ENCODE data around the gene FSTL4.
"Not testable (repeated sequence)": the region's sequence is repeated elsewhere in the genome, so short reads cannot be mapped to it uniquely, and the experiment has no call there.

Gene FSTL4

GRCh38 chr5:133226186-133226585 lies 386.2 kb downstream of the FSTL4 start:
- DNase-seq (ENCODE audit: low read depth in 2 of 2) = no peak

GRCh38 chr5:133225671-133226152 lies 386.6 kb downstream of the FSTL4 start:
- no peak for DNase-seq (ENCODE audit: low read depth in 2 of 2)

- no peak for DNase-seq (ENCODE audit: low read depth in 2 of 2)
These were observed 389.4 kb downstream of the FSTL4 start for GRCh38 chr5:133222979-133223378.

GRCh38 chr5:133222521-133222920 lies 389.8 kb downstream of the FSTL4 start:
- no peak for DNase-seq (ENCODE audit: low read depth in 2 of 2)

- DNase-seq (ENCODE audit: low read depth in 2 of 2) = no peak
These were observed 390.3 kb downstream of the FSTL4 start for GRCh38 chr5:133222040-133222439.

- DNase-seq (ENCODE audit: low read depth in 2 of 2) = no peak
These were observed 391.3 kb downstream of the FSTL4 start for GRCh38 chr5:133220851-133221674.

DNA sequence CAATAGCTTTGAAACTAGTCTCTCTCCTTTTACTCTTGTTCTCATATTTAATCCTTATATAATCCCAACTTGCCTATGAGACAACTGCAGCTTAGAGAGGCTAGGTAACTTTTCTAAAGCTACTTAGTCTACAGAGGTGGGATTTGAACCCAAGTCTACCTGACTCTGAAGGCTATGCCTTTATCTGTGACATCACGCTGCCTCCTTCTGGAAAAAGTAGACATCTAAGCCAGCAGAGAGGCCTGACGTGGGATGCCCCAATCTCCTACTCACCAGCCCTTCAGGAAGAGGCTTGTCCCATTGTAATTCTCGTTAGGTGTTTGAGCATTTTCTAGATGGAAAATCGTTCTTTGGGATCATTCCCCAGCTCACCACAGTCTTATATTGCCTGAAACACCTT lies 393.0 kb downstream of the FSTL4 start:
- no peak for DNase-seq (ENCODE audit: low read depth in 2 of 2)

DNA sequence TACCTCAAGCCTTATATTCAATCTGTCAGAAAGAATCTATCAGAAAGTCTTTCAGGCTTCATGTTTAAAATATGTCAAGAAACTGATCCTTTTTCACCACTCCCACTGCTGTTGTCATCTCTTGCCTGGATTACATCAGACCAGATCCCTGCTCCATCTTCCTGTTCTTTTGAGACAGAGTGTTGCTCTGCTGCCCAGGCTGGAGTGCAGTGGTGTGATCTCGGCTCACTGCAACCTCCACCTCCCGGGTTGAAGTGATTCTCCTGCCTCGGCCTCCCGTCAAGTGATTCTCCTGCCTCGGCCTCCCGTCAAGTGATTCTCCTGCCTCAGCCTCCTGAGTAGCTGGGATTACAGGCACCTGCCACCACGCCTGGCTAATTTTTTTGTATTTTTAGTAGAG lies 396.2 kb downstream of the FSTL4 start:
- DNase-seq (ENCODE audit: low read depth in 2 of 2) = not testable (repeated sequence)

- no peak for DNase-seq (ENCODE audit: low read depth in 2 of 2)
These were observed 398.1 kb downstream of the FSTL4 start for GRCh38 chr5:133214153-133214820.

GRCh38 chr5:133205649-133206048 lies 406.7 kb downstream of the FSTL4 start:
- no peak for DNase-seq (ENCODE audit: low read depth in 2 of 2)

DNA sequence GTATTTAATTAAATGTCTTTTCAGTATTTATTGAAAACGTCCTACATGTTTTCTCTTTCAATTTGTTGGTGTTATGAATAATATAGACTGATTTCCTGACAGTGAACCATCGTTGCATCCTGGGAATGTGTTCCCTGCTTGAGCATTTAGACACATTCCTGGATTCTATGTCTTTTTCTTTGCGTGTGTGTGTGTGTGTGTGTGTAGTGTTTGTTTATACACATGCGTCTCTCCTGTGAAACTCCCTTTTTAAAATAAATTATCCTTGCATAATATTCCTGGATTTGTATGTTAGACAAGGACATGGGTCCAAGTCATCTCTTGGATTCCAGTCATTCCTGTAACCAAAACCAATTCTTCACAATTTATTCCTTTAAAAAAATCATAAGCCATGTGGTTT lies 407.1 kb downstream of the FSTL4 start:
- no peak for DNase-seq (ENCODE audit: low read depth in 2 of 2)

- no peak for DNase-seq (ENCODE audit: low read depth in 2 of 2)
These were observed 408.7 kb downstream of the FSTL4 start for GRCh38 chr5:133203317-133204305.

DNA sequence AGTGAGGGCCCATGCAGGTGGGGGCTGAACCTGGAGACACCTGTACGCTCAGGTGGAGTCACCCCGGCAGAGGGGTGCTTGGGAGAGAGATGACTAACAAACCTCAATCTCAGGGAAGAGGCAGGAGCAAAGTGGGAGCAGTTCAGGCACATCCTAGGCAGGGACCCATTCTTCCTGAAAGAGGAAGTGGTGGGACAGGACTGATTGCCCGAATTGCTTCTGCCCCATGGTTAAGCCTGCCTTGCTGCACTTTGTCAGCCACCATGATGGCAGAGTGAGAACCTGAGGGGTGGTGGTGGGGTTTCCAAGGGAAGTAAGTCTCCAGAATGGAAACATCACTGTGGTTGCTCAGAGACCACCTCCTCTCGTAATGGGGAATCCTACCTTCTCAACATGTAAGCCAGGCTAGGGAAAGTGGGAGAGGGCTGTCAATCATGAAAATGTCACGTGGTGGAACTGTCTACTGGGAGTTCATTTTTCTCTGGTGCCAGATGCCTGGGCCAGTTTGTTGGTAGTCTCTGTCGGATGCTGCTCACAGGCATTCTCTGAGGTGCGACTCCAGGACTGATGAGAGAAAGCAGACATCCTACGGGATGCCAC lies 410.2 kb downstream of the FSTL4 start:
- DNase-seq (ENCODE audit: low read depth in 2 of 2) = no peak

GRCh38 chr5:133201310-133201709 lies 411.0 kb downstream of the FSTL4 start:
- DNase-seq (ENCODE audit: low read depth in 2 of 2) = no peak

- no peak for DNase-seq (ENCODE audit: low read depth in 2 of 2)
These were observed 412.1 kb downstream of the FSTL4 start for GRCh38 chr5:133200256-133200655.

DNA sequence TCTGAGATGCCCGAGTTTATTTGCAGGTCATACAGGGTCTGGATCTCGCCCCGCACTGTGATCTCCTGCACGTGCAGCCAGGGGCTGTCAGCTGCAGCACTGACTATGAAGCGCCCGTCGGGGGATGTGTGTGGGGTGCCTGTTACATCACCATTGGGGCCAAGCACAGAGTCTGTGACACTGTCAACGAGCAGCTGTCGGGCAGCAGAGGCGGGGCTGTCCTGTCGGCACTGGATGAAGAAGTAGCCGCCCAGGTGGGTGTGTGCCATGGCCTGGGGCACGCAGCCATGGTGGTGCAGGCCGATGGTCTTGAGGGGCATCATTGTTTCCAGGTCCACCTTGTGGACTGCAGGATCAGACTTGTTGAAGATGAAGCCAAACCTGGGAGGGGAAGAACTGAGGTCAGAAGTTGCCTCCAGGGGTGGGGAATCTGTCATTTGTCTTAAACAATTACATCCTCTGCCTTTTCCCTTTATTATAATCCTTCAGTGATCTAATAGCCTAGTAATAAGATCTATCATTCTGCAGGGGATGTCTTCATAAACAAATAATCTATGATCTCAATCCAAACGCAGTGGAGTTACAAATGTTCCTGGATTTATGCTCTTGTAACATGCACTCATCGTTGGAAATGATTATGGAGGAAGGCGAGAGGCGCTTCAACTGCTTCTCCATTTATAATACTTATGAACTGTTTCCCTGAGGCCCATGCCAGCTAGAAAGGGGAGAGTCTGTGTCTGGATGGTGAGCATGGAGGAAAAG lies 412.7 kb downstream of the FSTL4 start:
- DNase-seq (ENCODE audit: low read depth in 2 of 2) = no peak

DNA sequence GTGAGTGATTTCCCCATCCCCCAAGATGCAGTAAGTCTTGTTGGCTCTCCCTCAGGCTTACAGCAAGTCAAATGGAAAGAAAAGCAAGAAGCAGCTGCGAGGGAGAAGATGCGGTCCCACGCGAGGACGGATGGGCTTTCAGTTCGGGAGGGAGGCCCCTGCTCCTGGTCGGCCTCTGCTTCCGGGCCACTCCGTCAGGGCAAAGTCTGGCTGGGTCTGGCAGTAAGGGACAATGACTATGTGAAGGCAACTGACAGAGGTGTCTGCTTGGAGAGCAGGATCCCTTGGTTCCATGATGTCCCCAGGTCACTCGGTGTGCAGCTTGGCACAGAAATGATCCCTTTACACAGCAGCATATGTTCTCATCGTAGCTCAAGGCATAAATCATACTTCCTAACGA lies 413.8 kb downstream of the FSTL4 start:
- DNase-seq (ENCODE audit: low read depth in 2 of 2) = no peak

DNA sequence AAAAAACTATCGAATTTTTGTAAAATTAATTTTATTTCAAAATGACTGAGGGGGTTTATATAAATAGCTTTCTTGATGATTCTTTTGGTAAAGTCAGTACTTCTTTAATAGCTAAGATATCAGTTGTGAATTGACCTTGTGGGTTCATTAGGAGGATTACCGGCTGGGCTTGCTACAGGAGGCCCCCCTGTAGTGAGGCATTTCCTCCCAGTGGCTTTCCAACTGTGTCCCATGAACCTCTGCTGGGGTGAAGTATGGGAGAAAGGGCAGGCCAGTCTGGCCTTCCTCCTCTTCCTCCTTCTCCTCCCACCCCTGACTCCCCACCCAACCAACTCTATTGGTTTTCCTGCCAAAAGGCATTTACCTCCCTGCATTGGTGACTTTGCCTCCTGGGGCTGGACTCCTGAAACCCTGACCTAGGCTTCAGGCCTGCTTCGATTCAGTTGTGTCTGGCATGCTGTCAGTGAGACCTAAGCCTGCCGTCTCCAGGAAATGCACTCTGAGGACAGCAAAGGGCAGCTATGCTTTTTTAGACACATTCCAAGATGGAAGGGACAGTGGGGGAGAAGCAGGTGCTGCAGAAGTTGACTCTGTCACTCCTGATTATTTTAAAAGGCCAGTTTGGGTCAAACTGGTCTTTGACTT lies 415.8 kb downstream of the FSTL4 start:
- no peak for DNase-seq (ENCODE audit: low read depth in 2 of 2)

DNA sequence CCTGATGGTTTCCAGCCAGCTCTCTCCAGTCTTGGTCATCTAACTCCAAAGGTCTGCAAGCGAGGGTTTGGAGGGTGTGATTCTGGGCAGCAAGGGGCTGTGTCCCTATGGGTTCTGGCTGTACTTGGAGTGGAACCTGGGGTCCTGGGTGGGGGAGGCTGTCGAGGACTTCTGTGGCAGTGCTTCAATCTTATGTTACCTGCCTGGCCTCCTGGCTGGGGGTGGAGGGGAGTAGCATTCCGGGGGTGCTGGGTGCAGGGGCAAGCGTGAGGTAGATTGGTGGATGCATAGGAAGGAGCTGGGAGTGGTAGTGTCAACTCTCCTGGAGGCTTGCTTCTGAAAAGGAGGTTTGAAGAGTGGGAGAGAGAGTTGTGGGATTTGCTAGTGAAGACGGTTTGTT lies 417.1 kb downstream of the FSTL4 start:
- no peak for DNase-seq (ENCODE audit: low read depth in 2 of 2)

DNA sequence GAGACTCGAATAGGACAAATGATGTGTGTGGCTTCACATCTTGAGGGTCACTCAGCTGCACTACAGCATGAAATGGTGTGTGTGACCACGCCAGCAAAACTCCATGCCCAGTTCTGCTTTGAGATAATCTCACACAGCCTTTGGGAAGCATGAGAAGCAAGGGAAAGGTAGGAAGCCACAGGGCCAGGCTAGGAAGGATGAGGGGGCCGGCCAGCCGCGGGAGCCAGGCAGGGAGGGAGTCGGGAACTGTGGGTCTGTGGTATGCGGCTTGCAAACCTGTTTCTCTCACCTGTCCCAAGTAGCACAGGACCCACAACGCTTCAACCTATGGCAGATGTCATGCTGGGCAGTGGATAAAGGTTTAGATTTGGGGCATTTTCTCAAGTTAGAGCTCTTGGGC lies 418.5 kb downstream of the FSTL4 start:
- DNase-seq (ENCODE audit: low read depth in 2 of 2) = no peak
